NCI-H2081 (cell line): Measurements from ENCODE around the gene MAP3K12.

ENCODE experiments used
- DNase-seq, 2 experiments: peaks; one replicate each; lab custom pipeline; 2025; lab: John Stamatoyannopoulos, UW

The MAP3K12 gene

DNA sequence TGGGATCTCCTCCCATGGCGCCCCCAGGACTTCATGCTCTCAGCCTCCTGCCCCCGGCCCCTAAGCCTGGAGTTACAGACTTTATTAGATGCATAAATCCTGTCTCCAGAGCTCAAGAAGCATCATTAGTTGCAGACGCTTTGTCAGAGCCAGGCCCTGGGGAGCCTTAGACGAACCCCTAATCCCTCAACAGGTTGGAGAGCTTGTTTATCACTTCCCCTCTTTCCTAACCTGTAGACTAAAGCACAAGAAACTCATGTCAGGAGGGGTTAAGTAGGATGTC is 8.3 kb upstream of the MAP3K12 start:
- no peak for DNase-seq

DNA sequence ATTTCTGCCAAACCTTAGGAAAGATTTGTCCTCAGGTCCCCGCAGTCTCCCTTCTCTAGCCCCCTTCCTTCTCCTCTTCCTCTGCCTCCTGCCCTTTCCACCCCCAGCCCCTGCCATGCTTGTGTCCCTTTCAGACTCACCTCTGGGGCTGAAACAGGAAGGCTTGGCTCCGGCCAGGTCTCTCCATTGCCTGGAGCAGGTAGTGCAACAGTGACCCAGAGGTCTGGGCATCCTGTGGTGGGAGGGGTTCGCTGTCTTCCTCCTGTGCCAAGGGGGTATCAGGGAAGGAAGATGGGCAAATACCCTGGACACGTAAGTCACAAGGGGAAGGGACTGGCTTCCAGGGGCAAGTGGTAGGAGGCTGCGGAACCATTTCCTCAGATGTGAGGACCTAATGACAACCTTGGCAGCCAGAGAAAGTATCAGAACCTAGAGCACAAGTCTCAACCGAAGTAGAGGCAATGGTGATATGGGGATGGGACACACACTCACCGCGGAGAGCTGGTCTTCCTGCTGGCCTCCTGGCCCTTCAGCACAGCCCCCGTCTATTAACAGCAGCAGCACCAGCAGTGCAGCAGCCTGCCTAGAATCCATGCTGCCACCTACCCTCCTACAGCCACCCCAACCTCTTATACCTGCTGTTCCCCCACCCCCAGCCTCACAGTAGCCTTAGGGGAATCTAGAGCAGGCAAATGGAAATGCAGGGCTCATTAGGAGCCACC is 7.8 kb upstream of the MAP3K12 start, which contains the start of gene NPFF:
NPFF (minus strand) TSS at position 604 of the 722 bp plus-strand sequence; CDS start at position 594, 10 bp downstream.
- DNase-seq: no peak

DNA sequence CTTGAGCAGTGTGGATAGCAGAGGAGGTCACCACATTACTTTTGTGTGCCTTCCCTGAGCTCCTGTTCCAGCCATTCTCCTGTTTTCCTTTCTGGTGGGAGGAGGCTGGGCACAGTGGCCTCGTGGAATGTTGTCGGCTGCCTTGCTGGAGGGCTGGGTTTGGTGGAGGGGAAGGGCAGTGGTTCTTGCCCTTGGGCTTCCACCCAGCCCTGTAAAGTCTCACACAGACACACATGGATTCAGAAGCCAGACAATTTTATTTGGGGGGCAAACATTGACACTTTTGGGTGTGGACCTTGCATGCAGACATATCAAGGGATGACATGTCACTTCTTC is 7.2 kb upstream of the MAP3K12 start:
- no peak for DNase-seq

DNA sequence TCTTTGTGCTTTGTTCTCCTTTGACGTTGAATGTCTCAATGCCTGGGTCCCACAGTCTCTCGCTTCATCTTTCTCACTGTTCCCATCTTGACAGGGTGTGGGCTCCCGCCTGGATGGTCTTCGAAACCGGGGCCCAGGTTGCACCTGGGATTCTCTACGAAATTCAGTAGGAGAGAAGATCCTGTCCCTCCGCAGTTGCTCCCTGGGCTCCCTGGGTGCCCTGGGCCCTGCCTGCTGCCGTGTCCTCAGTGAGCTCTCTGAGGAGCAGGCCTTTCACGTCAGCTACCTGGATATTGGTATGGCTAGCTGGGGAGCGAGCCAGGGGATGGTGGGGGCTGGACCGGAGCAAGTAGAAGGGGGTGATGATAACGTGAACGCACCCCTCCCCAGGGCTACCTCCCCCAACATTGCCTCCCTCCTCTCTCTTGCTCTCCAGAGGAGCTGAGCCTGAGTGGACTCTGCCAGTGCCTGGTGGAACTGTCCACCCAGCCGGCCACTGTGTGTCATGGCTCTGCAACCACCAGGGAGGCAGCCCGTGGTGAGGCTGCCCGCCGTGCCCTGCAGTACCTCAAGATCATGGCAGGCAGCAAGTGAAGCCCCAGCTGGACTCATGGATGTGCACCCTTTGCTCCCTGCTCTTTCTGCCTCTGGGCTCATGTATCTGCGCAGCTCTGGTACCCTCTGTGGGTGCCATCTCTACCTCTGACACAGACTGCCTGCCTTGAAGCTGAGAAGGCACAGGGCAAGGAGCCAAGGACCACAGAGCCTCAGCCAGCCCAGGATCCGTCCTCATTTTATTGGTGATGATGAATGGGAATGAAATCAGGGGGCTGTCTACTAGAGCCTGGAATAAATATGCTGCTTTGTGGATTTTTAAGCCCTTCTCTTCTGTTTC is 6.5 kb upstream of the MAP3K12 start:
- no peak for DNase-seq

DNA sequence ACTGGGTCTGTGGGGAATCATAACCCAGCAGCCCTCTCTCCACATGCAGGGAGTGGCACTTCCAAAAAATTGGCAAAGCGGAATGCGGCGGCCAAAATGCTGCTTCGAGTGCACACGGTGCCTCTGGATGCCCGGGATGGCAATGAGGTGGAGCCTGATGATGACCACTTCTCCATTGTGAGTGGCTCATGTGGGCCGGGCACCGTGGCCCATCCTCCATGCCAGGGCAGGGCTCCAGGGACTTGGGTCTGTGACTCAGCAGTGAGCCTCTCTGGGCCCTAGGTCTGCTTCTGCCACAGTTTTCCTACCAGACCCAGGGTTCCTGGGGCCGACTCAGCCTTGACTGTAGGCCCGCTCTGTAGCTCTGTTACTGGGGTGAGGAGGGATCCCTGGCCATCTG is 5.8 kb upstream of the MAP3K12 start:
- DNase-seq: no peak

DNA sequence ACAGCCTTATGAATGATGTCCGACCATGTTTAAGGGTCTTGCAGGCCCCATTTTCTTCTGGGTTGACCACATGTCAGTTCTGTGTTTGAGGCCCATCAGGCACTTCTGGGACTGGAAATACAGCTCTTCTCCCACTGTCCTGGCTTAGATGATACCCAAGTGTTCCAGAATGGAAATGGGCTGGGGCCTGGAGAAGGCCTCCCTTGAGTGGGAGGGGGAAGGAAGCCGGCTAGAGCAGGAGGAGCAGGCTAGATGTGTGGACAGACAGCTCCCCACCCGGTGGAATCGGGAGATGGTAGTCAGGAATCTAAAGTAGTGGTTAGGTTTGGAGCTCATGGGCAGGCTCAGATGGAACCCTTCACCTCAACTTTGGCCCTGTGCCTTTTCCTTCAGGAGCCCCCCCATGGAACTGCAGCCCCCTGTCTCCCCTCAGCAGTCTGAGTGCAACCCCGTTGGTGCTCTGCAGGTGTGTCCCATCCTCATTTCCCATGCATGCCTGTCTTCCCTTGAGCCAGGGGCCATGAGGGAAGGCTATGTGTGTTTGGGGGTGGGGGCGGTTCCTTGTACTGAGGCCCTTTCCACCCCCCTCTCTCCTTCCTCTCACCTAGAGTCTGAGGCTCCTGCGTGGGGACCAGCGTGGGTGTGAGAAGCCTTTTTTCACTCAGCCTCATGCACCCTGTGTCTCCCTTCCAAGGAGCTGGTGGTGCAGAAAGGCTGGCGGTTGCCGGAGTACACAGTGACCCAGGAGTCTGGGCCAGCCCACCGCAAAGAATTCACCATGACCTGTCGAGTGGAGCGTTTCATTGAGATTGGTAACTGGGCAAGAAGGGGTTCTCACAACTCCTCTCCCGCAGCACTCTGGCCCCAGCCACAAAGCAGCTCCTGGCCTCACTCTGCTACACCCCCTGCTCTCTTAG is 5.0 kb upstream of the MAP3K12 start:
- no peak for DNase-seq

DNA sequence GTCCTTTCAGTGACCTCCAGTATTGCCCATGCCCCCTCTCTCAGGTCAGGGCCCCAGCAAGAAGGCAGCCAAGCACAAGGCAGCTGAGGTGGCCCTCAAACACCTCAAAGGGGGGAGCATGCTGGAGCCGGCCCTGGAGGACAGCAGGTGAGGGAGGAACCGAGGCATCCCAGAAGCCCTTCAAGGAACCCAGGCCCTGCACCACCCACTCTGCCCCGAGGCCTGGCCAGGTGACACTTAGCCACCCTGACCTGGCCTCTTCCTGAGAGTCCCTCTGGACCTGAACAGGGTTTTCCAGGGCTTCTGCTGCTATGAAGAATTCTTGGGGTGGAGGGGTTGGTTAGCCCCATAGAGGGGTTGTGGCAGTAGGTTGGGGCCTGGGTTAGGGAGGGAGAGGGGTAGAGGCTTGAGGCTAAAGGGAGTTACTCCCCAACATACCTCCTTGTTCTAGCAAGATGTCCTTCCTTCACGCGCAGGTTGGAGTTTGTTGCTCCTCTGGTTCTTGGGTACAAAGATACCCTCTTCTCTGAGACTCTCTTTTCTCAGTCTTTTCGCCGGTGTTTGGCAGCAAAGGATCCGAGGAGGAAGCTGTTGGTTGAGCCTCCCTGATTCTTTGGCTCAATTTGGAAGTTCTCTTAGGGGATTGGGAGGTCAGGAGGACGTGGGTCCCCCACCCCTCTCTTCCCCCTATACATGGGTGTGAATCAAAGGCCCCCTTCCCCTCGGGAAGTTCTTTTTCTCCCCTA is 3.9 kb upstream of the MAP3K12 start:
- no peak for DNase-seq

DNA sequence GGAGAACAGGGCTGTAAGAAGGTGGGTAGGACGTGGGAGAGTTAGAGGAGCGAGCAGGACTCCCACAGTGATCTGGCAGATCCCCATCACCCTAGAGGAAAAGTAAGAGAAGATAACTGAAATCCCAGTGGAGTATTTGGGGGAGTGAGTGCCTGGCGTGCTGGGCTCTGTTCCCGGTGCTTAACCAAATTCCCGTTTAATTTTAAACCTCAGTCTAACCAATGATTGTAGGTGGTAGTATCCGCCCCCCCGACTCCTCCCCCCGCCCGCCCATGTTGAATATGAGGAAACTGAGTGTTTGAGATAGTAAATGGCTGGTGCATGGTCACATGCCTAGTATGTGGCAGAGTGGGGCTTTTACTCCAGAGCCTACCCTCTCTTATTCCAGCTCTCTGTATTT is 3.1 kb upstream of the MAP3K12 start:
- no peak for DNase-seq

DNA sequence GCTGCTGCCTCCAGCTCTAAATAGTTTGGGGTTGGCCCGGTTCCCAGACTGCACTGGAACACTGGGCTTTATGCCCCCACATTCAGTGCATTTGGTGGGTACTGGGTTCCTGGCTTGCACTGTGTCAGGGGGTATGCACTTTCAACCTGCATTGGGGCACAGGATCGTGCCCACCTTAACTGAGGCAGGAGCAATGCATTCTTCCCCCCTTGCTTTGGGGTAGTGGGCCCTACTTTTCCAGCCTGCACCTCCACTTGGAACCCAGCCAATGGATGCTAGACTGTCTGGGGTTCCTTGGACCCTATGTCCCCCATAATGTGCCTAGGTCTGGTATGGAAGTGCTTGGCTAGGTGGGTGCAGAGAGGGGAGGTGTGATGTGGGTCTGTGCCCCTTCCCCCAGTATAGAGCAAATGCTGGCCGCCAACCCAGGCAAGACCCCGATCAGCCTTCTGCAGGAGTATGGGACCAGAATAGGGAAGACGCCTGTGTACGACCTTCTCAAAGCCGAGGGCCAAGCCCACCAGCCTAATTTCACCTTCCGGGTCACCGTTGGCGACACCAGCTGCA is 2.4 kb upstream of the MAP3K12 start:
- DNase-seq: no peak

DNA sequence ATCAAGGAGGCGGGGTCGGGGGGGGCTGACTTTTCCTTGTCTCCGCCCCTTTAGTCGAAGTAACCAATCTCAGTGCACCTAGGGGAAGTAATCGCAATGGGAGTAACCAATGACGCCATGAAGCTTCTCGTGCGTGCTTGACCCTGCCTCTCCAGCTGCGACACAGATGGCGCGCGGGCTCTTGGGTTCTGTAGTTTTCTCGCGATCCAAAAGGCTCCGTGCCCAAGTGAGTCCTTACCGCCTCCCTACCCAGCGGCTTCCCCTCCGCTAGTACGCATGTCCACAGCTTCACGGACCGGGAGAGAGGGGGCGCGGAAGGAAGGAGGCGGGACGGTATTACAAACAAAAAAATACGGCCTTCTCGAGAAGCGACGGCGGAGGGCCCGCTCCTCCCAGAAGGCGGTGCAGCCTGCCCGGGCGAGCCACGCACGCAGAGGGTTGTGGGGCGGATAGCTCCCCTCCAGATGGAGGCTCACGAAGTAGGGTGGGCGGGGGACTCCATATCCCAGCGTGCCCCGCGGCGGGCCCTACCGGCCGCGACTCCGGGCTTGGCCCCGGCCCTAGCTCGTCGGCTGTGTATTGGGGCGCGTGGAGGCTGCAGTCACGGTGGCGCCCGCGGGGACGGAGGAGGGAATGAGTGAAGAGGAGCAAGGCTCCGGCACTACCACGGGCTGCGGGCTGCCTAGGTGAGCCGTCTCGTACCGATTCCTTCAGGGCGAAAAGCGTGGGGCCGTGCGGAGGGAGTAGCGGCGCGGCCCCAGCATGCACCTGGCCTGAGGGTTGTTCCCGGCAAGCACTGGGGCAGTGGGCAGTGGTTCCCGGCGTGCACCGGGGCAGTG is 1.7 kb upstream of the MAP3K12 start, which contains the start of gene TARBP2:
TARBP2 (plus strand) TSS at position 508 of the 839 bp plus-strand sequence; CDS start at position 634, 126 bp downstream.
- DNase-seq: peak; percentile 99

DNA sequence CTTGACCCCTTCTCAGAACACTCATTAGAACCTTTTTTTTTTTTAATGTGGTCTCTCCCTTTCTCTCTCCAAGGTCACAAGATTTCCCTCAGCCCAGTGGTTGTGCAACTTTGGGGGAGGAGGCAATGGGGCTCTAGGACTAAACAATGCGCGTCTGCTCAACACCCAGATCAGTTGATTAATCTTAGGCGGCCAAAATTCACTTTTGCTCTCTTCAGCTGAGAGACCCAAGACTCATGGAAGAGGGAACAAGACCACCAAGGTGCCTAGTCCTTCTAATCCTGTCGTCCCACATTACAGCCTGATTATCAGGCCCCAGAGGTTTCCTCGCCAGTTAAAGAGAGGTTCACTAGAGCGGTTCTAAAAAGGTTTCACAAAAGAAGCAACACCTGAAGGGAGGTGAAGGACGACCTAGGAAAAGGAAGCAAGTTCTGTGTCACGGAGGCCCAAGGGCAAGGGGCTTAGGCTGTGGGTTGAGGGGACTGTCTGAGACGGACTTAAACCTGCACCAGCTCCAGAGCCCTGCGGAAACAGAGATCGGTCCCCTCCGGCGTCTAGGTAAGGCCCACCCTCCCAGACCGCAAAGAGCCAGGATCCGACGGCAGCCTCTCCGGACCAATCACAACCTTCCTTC is 1.0 kb upstream of the MAP3K12 start:
- DNase-seq: no peak

DNA sequence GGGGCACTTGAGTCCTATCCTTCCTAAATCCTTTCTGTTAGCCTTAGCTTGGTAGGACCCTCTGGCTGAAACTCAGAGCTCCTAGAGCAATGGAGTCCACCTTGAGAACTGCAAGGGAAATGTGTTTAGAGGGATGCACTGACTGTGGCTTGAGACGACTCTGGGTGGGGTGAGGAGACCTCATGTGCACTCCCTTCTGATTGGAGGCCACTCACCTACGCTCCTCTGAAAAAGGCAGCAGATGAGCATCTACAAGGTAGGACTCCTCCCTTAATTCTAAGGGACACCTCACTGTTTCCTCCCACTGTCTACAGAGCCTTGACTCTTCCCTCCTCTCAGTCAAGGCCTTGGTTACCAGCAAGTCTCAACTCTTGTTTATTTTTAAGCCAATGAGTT is 1.0 kb downstream of the MAP3K12 start:
- no peak for DNase-seq

DNA sequence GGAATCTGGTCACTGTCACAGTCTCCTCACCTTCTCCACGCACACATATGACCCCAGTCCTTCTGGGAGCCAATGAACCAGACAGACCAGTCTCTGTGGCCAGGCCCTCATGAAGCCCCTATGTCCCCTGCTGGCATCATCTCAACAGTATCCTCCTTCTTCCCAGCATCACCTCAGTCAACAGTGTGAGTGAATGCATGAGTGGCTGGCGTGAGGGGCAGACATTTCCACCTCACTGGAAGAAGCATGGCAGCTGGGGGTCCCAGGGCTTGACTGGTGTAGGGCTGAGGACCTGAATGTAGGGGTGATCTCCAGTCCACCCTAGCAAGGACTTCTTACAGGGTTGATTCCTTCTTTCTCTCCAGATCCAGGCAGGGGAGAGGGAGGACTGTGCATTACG is 1.8 kb downstream of the MAP3K12 start:
- DNase-seq: no peak

DNA sequence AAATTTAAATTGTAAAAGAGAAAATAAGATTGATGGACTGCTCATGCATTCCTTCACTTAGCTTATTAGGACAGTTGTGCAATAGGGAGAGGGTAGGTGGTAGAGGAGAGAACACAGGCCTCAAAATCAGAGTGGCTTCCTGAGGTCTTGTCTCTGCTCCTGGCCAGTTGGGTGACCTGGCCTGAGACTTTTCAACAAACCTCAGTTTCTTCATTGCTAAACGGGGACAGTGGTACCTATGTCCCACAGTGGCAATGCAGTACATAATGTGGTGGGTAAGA is 2.6 kb downstream of the MAP3K12 start:
- no peak for DNase-seq

DNA sequence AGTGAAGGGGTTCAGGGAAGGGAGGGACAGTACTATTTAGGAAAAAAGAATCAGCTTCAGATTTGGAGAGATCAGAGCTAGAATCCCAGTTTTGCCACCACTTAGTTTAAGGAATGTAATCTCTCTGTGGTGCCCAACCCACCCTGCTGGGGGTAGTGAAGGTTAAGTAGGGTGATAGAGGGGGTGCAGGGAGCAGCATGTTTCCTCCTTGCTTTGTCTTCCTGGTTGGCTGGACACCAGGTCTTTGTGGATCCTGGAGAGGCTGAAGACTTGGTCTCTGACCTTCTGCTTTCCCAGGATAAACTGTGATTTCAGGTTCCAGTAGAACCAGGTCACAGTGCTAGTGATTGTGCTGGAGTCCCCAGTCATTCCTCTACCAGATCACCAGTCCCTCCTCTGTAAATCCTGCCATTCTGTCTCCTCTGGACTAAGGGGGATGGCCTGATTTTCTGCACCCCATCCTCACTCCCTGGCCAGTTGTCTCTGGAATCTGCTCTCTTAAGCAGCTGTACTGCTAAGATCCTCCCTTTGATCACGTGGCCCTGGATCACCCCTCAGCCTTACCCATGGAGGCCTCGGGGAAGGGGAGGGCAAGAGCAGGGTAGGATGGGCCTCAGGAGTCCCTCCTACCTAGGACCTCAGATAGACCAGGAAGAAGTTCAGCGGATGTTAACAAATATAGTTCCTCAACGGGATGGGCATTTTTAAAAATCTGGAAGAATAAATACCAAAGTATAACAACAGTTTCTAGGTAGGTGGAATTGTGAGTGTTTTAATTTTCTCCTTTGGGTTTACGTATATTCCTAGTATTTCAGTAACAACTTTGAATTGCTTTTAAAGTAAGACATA is 3.1 kb downstream of the MAP3K12 start:
- DNase-seq: no peak

DNA sequence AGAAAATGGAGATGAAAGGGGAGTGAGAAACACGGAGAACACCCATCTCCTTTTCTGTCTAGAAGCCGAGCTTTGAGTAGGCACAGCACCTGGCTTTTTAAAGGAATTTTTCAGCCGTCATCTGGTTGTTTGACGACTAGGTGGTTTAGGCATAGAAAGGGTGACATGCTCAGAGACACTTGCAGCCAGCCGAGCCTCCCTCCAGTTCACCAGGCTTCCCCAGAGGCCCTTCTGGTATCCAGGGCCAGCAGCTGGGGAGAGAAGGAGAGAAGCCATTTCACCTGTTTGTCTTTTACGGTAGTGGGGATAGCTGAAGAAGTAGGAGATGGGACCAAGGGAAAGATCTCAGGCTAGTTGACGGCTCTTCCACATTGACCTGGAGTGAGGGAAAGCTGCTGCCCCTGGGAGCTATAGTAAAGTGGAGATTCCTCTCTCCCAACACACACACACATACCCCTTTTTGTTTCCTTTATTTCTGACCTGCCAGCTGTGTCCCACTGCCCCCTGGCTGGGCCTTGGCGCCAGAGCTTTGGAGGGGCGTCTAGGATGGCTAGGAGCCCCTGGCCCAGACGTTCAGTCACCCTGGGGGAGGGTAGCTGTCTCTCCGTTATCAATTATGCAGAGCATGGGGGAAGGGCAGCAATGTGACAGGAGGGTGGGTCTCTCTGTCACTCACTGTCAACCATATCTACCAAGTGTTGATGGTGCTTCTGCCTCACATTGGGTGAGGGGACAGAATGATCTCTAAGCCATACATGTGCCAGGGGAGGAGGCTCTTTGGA is 5.5 kb downstream of the MAP3K12 start:
- no peak for DNase-seq

DNA sequence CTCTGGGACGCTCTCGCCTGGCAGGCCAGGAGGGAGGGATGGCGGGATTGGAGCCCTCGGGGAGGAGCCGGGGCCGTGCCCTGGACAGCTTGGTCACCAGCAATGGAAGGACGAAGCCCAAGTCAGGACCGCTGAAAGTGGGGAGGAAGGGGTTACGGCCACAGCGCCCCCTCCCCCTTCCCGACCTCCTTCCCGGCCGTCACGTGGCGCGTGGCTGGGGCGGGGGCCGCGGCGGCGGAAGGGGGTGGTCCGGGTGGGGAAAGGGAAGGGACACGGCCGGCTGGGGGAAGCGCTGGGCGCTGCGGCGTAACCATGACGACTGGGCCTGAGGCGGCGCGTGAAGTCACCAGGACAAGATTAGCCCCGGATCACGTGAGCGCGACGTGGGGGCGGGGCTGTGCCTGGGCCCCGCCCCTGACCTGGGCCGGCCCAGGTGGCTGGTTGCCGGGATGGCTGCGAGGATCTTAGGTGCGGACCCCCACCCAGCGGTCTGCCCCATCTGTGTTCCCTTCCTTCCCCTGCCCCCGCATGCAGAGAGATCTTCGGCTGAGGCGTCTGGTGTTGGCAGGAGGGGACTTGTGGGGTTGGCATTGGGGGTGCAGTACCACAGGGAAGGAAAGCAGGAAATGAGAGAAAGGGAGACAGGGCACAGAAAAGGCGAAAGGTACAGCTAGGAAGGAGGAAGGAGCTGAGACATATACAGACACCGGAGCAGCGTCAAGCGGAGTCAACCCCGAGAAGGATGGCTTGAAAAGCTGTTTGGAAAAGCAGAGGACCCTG is 6.2 kb downstream of the MAP3K12 start:
- peak; percentile 91 to 95 for DNase-seq

DNA sequence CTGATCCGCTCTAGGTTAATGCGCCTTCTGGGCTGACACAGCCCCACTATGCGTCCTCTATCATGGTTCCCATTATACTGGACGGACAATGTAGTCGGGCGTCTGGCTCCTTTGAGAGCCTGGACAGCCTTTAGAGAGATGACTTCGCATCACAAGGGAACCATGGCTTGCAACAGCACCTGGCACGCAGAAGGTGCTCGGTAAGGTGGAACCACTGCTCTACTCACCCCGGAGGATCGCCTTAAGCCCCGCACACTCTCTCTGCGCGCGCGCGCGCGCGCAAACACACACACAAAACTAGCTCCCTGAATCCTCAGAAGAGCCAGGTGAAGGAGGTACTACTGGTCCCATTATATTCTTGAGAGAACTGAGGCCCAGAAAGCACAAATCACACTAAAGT is 7.1 kb downstream of the MAP3K12 start:
- DNase-seq: no peak
